Activated CD4-positive, alpha-beta T cell treated with anti-CD3 and anti-CD28 coated beads for 48 hours (primary cell): ENCODE measurements around the gene CLDN22.

Experiments
- DNase-seq: peaks from one replicate; pipeline ENCODE4 v3.0.0-alpha.2; 2020

CLDN22 gene

DNA sequence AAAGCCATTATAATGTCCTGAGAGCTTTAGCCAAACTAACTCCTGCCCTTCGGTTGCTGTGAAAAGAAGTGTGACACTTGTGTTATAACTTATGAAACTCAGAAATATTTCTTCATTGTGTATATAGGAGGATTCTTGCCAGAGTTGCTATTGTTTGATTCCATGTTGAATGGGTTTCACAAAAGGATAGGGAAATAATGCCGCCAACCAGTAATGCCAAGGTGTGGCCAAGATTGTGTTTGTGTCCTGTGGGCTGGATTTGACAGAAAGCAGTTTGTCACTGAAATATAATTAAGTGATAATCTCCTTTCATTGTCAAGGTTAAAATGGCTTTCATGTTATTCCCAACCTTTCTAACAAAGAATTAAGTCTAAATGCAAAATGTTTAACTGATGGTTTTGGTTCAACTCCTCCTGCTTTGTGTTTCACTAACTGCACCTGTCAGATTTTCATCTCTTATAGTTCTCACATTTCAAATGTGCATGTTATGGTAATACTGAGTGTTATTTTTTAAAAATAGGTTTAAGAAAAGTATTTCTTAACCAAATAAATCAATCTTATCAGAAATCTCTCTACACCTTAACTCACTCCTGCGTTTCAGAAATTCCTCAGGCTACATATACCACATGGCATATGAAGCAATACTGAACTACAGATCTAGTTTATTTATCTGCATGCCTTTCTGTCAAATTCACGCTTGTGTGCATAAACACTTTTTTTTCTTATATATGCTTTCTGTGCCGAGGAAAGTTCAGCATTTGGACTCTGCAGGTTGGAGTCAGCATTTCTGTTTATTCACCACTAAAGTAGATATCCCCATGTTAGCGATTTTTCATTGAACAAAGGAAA lies at the start of gene CLDN22:
TSS of gene CLDN22 (minus strand) at position 66 of the 849 bp plus-strand sequence. CDS start at position 8, 58 bp downstream.
- no peak for DNase-seq

- DNase-seq, result no peak
Measured at GRCh38 chr4:183369073-183369472, 49.0 kb upstream of the CLDN22 start.

DNA sequence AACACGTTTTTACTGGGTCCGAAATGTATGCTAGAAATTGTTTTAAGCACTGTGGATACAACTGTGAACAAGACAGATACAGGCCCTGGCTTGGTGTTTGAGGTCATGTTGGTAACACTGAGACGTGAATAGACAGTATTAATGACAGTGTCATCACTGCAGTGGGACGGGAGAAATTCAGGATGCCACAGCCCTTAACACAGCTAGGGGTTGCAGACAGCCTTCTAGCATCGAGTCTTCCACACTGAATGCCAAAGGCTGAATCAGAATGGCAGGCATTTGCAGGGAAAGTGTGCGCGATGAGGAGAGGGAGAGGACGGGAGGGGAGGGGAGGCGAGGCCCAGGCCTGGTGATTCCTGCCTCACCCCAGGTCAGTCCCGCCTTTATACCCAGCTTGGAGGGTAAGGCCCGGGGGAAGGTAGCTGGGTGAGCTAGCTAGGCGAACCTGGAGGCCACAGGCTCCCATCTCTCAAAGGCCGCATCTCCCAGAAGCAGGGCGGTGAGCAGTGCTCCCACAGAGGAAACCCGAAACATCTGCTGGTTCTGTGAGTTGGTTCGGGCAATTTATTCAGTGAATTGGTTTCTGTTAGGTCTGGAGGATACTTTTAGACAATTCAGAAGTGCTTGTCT lies 46.2 kb upstream of the CLDN22 start:
- DNase-seq, result no peak

DNA sequence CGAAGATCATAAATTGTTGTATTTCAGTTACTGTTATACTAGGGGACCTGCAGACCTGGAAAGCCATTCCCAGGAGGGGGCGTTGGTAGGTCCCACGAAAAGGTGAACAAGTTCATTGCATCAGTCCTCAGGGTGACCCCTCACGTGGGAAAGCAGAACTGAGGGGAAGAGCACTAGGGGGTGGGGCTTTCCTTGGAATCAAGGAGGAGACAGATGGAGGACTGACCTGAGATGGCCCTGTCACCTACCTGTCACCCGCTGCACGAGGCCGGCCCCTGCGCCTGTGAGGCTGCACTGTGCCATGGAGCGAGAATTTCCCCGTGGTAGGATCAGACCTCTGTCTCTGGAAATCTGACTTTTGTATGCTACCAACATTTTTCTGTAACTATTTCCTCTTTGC lies 43.9 kb upstream of the CLDN22 start:
- no peak for DNase-seq

- DNase-seq, result no peak
Measured at GRCh38 chr4:183362916-183363542, 43.0 kb upstream of the CLDN22 start.

DNA sequence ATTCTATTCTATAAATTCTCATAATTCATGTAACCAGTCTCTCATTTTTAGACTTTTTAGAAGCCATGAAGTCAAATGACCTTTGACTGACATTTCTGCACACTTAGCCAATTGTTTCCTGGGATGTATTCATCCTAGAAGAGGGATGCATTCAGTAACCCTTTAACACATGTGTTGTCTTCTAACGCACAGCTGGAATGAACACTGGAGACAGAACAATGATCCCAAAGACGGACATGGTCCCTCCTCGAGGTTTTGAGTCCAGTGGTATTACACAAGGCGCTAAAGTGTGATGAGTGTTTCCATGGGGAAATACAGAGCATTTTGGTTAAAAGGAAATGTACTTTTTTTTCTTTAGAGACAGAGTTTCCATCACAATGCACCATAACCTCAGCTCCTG lies 42.0 kb upstream of the CLDN22 start:
- DNase-seq, result no peak

GRCh38 chr4:183360161-183360919 lies 40.3 kb upstream of the CLDN22 start:
- DNase-seq, result no peak

- no peak for DNase-seq
Measured at GRCh38 chr4:183358215-183358755, 38.2 kb upstream of the CLDN22 start.

DNA sequence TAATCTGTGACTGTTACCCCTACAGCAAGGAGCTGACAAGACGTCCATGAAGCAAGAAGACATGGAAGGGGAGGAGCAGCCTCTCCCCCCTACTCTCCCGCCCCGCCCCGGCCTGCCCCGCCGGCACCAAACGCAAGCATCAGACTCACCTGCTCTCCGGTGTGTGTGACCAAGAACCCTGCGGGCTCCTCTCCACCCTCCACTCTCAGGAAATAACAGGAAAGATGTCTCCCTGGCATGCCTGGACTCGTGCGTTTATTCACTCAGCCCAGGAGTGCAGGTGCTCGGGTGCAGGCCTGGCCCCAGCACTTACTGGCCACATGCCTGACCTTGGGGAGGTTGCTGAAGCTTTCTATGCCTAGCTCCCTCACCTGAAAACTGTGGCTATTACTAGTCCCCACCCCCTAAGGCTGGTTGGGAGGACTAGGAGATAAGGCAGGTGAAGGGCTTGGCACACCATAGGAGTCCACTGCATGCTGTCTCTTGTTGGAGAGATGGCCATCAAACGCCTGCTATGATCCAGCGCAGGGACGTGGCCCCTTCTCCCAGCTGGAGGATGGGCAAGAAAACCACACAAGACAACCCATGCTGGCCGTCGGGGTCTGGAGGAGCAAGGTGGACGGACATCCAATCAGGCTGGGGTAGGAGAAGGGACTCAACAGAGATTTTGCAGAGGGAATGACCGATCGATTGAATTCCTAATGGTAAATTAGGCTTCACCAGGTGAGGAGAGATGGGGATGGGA lies 37.0 kb upstream of the CLDN22 start:
- DNase-seq, result no peak

- DNase-seq, result no peak
Measured at GRCh38 chr4:183356173-183356830, 36.2 kb upstream of the CLDN22 start.

DNA sequence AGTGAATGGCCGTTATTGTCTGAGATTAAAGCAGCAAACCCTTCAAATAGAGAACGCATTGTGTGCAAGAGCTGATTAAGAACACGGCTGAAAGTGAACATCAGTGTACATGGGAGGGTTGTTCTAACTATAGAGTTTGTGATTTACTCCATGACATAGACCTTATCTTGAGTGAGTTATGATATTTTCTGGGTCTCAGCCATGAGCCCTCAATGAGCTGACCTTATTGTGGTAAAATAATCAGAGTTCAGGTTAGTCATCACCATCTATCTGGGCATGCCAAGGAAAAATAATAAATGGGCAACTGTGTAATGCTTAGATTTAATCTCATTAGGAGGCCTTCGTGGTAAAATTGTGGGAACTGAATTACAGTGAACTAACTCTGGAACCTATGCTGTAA lies 35.3 kb upstream of the CLDN22 start:
- DNase-seq, result no peak

DNA sequence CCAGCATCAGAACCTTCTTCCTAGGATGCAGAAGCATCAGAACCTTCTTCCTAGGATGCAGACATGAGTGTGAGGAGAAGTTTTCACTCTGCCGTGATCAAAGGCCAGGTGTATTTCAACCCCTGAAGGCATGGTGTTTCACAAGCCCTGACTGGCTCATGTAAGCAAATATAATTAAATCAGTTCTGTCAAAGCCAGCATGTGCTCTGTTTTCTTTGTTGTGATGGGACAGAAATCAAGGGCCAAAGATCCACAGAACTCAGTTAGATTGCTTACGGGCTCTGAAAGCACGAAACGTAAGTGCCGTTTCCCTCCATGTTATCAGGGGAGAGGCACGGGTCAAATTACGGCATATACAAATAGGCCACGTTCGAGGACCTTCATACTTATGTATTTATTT lies 34.1 kb upstream of the CLDN22 start:
- DNase-seq, result no peak

DNA sequence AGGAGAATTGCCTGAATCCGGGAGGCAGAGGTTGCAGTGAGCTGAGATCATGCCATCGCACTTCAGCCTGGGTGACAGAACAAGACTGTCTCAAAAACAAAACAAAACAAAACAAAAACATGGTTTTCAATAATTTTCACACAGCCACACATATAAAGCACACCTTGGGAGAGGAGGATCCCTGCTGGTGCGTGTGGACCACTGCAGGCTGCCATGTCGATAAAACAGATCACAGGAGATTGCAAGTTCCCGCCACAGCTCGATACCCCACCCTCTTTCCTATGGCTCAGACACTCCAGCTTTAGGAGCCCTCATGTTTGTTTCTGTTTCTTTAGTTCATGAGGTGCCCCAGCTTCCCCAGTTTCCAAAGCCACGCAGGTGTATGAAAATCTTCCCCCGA lies 33.5 kb upstream of the CLDN22 start:
- DNase-seq, result no peak

- no peak for DNase-seq
Measured at GRCh38 chr4:183352546-183352945, 32.5 kb upstream of the CLDN22 start.

DNA sequence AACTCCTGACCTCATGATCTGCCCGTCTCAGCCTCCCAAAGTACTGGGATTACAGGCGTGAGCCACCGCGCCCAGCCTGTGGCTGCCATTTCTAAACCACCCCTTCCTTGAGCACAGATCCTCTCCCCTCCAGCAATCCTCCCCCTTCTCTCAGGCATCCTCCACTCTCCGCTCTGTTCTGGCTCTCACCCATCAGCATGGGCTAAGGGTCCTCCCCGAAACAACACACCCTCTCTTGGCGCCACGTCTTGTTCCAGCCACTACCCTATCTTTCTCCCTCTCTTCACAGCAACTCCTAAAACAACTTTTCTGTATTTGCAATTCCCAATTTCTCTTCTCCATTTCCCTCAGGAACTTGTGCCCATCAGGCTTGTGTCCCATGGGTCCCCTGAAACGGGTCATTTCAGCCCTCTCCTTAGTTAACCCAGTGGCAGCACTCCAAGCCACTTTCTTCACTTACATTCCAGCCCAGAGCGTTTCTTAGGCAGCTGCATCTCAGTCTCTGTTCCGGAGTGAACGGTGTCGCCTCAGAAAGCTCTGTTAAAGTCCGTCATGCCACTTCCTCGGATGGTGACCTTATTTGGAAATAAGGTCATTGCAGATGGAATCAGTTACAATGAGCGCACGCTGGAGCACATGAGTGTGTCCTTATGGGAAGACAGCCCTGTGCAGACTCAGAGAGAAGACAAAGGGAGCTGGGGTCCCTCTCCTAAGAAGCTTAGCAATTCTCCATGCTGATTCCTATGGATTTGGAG lies 30.4 kb upstream of the CLDN22 start:
- no peak for DNase-seq

DNA sequence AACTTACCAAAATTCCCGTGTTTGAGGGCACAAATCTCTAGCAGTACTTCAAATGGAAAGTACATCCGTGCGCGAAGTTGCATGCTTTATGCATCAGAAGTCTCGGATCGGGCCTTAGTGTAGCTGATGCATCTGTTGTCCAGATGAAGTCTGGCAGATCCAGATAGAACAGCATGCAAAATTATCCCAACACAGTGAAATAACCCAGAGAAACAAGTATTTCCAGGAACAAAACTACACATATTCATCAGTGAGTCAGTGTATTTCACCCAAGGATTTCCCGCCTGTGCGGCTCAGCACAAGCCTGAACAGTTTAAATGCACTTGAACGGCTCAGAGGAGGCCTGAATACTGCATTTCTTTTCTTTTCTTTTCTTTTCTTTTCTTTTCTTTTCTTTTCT lies 29.6 kb upstream of the CLDN22 start:
- DNase-seq, result peak; percentile 27

DNA sequence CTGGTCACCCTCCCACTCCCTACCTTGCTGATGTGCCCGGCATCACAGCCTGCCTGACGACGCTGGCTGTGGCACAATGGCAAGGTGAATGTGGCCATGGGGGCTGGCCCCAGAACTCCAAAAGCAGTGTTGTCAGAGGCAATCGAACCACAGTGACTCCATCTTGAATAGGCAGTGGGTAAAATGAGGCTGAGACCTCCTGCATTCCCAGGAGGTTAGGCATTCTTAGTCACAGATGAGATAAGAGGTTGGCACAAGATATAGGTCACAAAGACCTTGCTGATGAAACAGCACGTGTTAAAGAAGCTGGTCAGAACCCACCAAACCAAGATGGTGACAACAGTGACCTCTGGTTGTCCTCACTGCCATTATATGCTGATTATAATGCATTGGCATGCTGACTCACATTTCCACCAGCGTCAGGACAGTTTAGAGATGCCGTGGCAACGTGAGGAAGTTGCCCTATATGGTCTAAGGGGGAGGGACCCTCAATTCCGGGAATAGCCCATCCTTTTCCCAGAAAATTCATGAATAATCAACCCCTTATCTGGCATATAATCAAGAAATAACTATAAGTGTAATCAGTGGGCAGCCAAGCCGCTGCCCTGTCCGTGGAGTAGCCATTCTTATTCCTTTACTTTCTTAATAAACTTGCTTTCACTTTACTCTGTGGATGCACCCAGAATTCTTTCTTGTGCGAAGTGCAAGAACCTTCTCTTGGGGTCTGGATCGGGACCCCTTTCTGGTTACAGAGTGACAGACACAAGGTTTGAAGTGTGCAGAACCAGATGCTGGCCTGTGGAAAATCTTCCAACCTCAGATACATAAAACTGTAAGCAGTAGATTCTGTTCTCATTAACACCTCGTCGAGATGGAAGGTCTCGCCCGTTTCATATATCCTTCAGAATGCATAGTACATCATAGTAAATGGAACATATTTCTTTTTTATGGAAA lies 28.9 kb upstream of the CLDN22 start:
- DNase-seq, result peak; percentile 62

- no peak for DNase-seq
Measured at GRCh38 chr4:183348136-183348535, 28.1 kb upstream of the CLDN22 start.

- DNase-seq, result no peak
Measured at GRCh38 chr4:183347566-183347965, 27.5 kb upstream of the CLDN22 start.

DNA sequence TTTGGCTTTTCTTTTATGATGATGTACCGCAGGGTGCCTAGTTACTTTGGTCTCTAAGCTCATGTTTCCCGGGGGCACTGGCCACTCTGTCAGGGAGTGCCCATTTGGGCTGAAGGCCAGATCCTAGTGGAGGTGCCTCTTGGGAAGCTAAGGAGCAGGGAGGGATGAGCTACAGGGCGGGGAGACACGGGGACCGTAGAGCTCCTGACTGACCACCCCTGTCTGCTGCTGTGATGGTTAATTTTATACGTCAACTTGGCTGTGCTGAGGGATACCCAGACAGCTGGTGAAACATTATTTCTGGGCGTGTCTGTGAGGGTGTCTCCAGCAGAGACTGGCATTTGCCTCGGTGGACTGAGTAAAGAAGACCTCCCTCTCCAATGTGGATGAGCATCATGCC lies 27.1 kb upstream of the CLDN22 start:
- DNase-seq, result no peak
